Liver (tissue), 3 donors: Measurements from ENCODE around the gene CEP43.

Experiments
- CTCF ChIP-seq: fragments of 150-350 bp; IDR thresholded peaks from 2 replicates; pipeline ENCODE4 v1.5.1; 2017; ENCODE audit warnings: improper control_type of control experiment, low read depth, low read length; ENCODE audit not compliant: missing input control
- EGR1 ChIP-seq, 2 donors: IDR thresholded peaks; 2 replicates each; pipeline ENCODE4 v1.6.1; 2016 to 2018; ENCODE audit warnings: antibody characterized with exemption in 2 of 2, low read depth in 2 of 2
- FOXA1 ChIP-seq: IDR thresholded peaks from 2 replicates; pipeline ENCODE4 v1.6.1; 2016; ENCODE audit warnings: antibody characterized with exemption
- GABPA ChIP-seq, 2 donors: IDR thresholded peaks in 1 of 2; conservative IDR thresholded peaks in 1 of 2; 2 replicates each; pipeline ENCODE4 v1.6.1; 2016; ENCODE audit warnings: antibody characterized with exemption in 2 of 2, mild to moderate bottlenecking in 1 of 2, moderate library complexity in 1 of 2
- JUND ChIP-seq, 2 donors: IDR thresholded peaks; 2 replicates each; pipeline ENCODE4 v1.6.1; 2016; ENCODE audit warnings: antibody characterized with exemption in 2 of 2
- MAX ChIP-seq: IDR thresholded peaks from 2 replicates; pipeline ENCODE4 v1.6.1; 2016; ENCODE audit warnings: antibody characterized with exemption
- RAD21 ChIP-seq, 2 donors: IDR thresholded peaks; 2 replicates each; pipeline ENCODE4 v1.6.1; 2016; ENCODE audit warnings: antibody characterized with exemption in 2 of 2, mild to moderate bottlenecking in 2 of 2
- SP1 ChIP-seq: IDR thresholded peaks from 2 replicates; pipeline ENCODE4 v1.6.1; 2018; ENCODE audit warnings: antibody characterized with exemption, mild to moderate bottlenecking
- TAF1 ChIP-seq: conservative IDR thresholded peaks from 2 replicates; pipeline ENCODE4 v1.6.1; 2016; ENCODE audit warnings: antibody characterized with exemption, mild to moderate bottlenecking
- YY1 ChIP-seq: IDR thresholded peaks from 2 replicates; pipeline ENCODE4 v1.6.1; 2016; ENCODE audit warnings: antibody characterized with exemption, mild to moderate bottlenecking
- ZBTB33 ChIP-seq: IDR thresholded peaks from 2 replicates; pipeline ENCODE4 v1.6.1; 2016; ENCODE audit warnings: antibody characterized with exemption
- TF ChIP-seq, protein P1 (sequence below): IDR thresholded peaks from 2 replicates; pipeline ENCODE4 v1.6.1; 2016; ENCODE audit warnings: antibody characterized with exemption
- TF ChIP-seq, protein P2 (sequence below): IDR thresholded peaks from 2 replicates; pipeline ENCODE4 v1.6.1; 2016; ENCODE audit warnings: antibody characterized with exemption, mild to moderate bottlenecking
- donor health status: healthy.
- donor health status: healthy.

GRCh38 chr6:166999145-166999883 lies at the start of gene CEP43:
- TF ChIP-seq TAF1 (no peak), CTCF (no peak), ZBTB33 (no peak), GABPA (IDR thresholded peaks at IDR 0.05 in 1 of 2, conservative IDR thresholded peaks at IDR 0.05 in 1 of 2) (no peak), RAD21 (IDR thresholded peaks at IDR 0.05) (peak in 1 of 2 donors; percentile 4), YY1 (peak; percentile 97), MAX (no peak), SP1 (peak; percentile 42), JUND (IDR thresholded peaks at IDR 0.05) (no peak), FOXA1 (no peak), EGR1 (IDR thresholded peaks at IDR 0.05; ENCODE audit: low read depth in 2 of 2) (peak; percentile 57 to 92)
- TF ChIP-seq, protein P1, sequence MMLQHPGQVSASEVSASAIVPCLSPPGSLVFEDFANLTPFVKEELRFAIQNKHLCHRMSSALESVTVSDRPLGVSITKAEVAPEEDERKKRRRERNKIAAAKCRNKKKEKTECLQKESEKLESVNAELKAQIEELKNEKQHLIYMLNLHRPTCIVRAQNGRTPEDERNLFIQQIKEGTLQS: no peak
- TF ChIP-seq, protein P2, sequence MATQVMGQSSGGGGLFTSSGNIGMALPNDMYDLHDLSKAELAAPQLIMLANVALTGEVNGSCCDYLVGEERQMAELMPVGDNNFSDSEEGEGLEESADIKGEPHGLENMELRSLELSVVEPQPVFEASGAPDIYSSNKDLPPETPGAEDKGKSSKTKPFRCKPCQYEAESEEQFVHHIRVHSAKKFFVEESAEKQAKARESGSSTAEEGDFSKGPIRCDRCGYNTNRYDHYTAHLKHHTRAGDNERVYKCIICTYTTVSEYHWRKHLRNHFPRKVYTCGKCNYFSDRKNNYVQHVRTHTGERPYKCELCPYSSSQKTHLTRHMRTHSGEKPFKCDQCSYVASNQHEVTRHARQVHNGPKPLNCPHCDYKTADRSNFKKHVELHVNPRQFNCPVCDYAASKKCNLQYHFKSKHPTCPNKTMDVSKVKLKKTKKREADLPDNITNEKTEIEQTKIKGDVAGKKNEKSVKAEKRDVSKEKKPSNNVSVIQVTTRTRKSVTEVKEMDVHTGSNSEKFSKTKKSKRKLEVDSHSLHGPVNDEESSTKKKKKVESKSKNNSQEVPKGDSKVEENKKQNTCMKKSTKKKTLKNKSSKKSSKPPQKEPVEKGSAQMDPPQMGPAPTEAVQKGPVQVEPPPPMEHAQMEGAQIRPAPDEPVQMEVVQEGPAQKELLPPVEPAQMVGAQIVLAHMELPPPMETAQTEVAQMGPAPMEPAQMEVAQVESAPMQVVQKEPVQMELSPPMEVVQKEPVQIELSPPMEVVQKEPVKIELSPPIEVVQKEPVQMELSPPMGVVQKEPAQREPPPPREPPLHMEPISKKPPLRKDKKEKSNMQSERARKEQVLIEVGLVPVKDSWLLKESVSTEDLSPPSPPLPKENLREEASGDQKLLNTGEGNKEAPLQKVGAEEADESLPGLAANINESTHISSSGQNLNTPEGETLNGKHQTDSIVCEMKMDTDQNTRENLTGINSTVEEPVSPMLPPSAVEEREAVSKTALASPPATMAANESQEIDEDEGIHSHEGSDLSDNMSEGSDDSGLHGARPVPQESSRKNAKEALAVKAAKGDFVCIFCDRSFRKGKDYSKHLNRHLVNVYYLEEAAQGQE: no peak
